Neuronal stem cell (in vitro differentiated cells): ENCODE measurements around the gene ALDOC.

Experiments used
- DNase-seq: peaks from one replicate; pipeline ENCODE4 v3.0.0-alpha.2; 2013; ENCODE audit warnings: low spot score
- H2AFZ ChIP-seq: one replicate; pipeline ENCODE4 v1.6.1; 2013; ENCODE audit warnings: mild to moderate bottlenecking, low read length, inconsistent platforms
- H2AK5ac ChIP-seq: 2 replicates; pipeline ENCODE4 v1.6.1; 2013; ENCODE audit warnings: low read depth, mild to moderate bottlenecking, inconsistent platforms, low read length, moderate library complexity, mixed read lengths
- H2BK120ac ChIP-seq: 2 replicates; pipeline ENCODE4 v1.6.1; 2013; ENCODE audit warnings: low read depth, mild to moderate bottlenecking, inconsistent platforms, low read length, moderate library complexity, mixed read lengths
- H2BK12ac ChIP-seq: one replicate; pipeline ENCODE4 v1.6.1; 2013; ENCODE audit warnings: low read length, inconsistent platforms
- H2BK15ac ChIP-seq: 2 replicates; pipeline ENCODE4 v1.6.1; 2013; ENCODE audit warnings: mild to moderate bottlenecking, low read length, inconsistent platforms, mixed read lengths
- H2BK5ac ChIP-seq: one replicate; pipeline ENCODE4 v1.6.1; 2013; ENCODE audit warnings: inconsistent platforms, mild to moderate bottlenecking, low read length, moderate library complexity
- H3K14ac ChIP-seq: one replicate; pipeline ENCODE4 v1.6.1; 2013; ENCODE audit warnings: low read length, inconsistent platforms
- H3K18ac ChIP-seq: 2 replicates; pipeline ENCODE4 v1.6.1; 2013; ENCODE audit warnings: low read length, inconsistent platforms
- H3K23ac ChIP-seq: 2 replicates; pipeline ENCODE4 v1.6.1; 2013; ENCODE audit warnings: low read depth, mild to moderate bottlenecking, mixed read lengths, low read length, inconsistent platforms; ENCODE audit not compliant: poor library complexity
- H3K27ac ChIP-seq: replicated peaks from 3 replicates; pipeline ENCODE4 v1.5.1; 2013; ENCODE audit warnings: low read length, inconsistent platforms
- H3K27me3 ChIP-seq, 3 experiments: 2 replicates each; pipeline ENCODE4 v1.6.1; 2013; ENCODE audit warnings: low read length in 3 of 3, mild to moderate bottlenecking in 2 of 3, inconsistent platforms in 1 of 3, low read depth in 1 of 3, mixed read lengths in 1 of 3, moderate library complexity in 1 of 3; ENCODE audit not compliant: control insufficient read depth in 3 of 3, insufficient read depth in 3 of 3
- H3K36me3 ChIP-seq, 2 donors: replicated peaks in 1 of 2; 2 replicates each; pipeline ENCODE4 v1.6.1; 2013; ENCODE audit warnings: low read length in 2 of 2; ENCODE audit not compliant: control insufficient read depth in 2 of 2, insufficient read depth in 2 of 2
- H3K4ac ChIP-seq: 2 replicates; pipeline ENCODE4 v1.6.1; 2013; ENCODE audit warnings: inconsistent platforms, mild to moderate bottlenecking, low read length, moderate library complexity
- H3K4me1 ChIP-seq, 2 donors: 1 replicate in 1 of 2; 2 replicates in 1 of 2; pipeline ENCODE4 v1.6.1; 2013; ENCODE audit warnings: low read length in 2 of 2, low read depth in 1 of 2; ENCODE audit not compliant: control insufficient read depth in 2 of 2, insufficient read depth in 1 of 2
- H3K4me2 ChIP-seq: one replicate; pipeline ENCODE4 v1.6.1; 2013; ENCODE audit warnings: mild to moderate bottlenecking, low read length, inconsistent platforms; ENCODE audit not compliant: insufficient read depth, poor library complexity, severe bottlenecking
- H3K4me3 ChIP-seq, 2 donors: 2 replicates each; pipeline ENCODE4 v1.5.1; 2013; ENCODE audit warnings: low read length in 2 of 2, mild to moderate bottlenecking in 2 of 2, inconsistent platforms in 1 of 2, moderate library complexity in 1 of 2
- H3K79me1 ChIP-seq: one replicate; pipeline ENCODE4 v1.6.1; 2013; ENCODE audit warnings: low read depth, mild to moderate bottlenecking, inconsistent platforms, low read length, moderate library complexity
- H3K9ac ChIP-seq: one replicate; pipeline ENCODE4 v1.6.1; 2013; ENCODE audit warnings: mild to moderate bottlenecking, low read depth, low read length, inconsistent platforms; ENCODE audit not compliant: poor library complexity
- H3K9me3 ChIP-seq, 2 donors: replicated peaks in 1 of 2; 2 replicates each; pipeline versions ENCODE3 to v1.6.1; 2013; ENCODE audit warnings: low read length in 2 of 2, mild to moderate bottlenecking in 2 of 2, inconsistent platforms in 1 of 2, low read depth in 1 of 2, mixed read lengths in 1 of 2, moderate library complexity in 1 of 2; ENCODE audit not compliant: control insufficient read depth in 2 of 2, insufficient read depth in 1 of 2
- H4K8ac ChIP-seq: one replicate; pipeline ENCODE4 v1.6.1; 2013; ENCODE audit warnings: low read depth, mild to moderate bottlenecking, inconsistent platforms, low read length, moderate library complexity
- H4K91ac ChIP-seq: one replicate; pipeline ENCODE4 v1.6.1; 2013; ENCODE audit warnings: low read length, low read depth, mild to moderate bottlenecking, inconsistent platforms; ENCODE audit not compliant: poor library complexity
- WGBS, 2 donors: extraction: QIAGEN DNeasy Blood & Tissue Kit; methylation state at CpG; one replicate each; pipeline ENCODE4 v1.1.7; 2013; ENCODE audit warnings: missing lambda C conversion rate in 2 of 2, mixed read lengths in 1 of 2; ENCODE audit not compliant: insufficient read length in 2 of 2, insufficient replicate concordance in 1 of 2; ENCODE audit errors: extremely low coverage in 2 of 2; 5-methylcytosine and 5-hydroxymethylcytosine counted together

Gene ALDOC

GRCh38 chr17:28552176-28552999 is 24.3 kb downstream of the ALDOC start, which contains the start of gene UNC119:
UNC119 (minus strand) TSS chr17:28552624; CDS start chr17:28552557, 67 bp downstream.
- no peak within 1 kb of the TSS for H4K8ac ChIP-seq
- no peak within 1 kb of the TSS for H2AK5ac ChIP-seq
- peak within 1 kb of the TSS; percentile 77 for H3K23ac ChIP-seq
- no peak within 1 kb of the TSS for H4K91ac ChIP-seq
- H3K18ac ChIP-seq, result peak within 1 kb of the TSS; percentile 98
- no peaks in the 10 kb centered on the region for H3K9me3 ChIP-seq
- peak; percentile 79 for DNase-seq
- peaks cover 20 to 50% of the 10 kb centered on the region in 2 donors for H3K36me3 ChIP-seq
- H3K27ac ChIP-seq, result no peak within 1 kb of the TSS
- no CpG with 5 or more reads among the region's 67 CpGs for WGBS, 2 donors
- peak within 1 kb of the TSS; percentile 93 for H2AFZ ChIP-seq
- H2BK12ac ChIP-seq, result no peak within 1 kb of the TSS
- no peak within 1 kb of the TSS for H2BK120ac ChIP-seq
- peak within 1 kb of the TSS; percentile 66 for H3K4ac ChIP-seq
- H3K4me1 ChIP-seq, result peaks cover 12 to 18% of the 10 kb centered on the region in 2 donors
- peaks cover 6% of the 10 kb centered on the region for H3K79me1 ChIP-seq
- H2BK15ac ChIP-seq, result peak within 1 kb of the TSS; percentile 17
- peak within 1 kb of the TSS; percentile 67 to 87 for H3K4me3 ChIP-seq
- peak within 1 kb of the TSS; percentile 89 for H3K9ac ChIP-seq
- H3K27me3 ChIP-seq, result no peaks in the 10 kb centered on the region
- H2BK5ac ChIP-seq, result no peak within 1 kb of the TSS
- peak within 1 kb of the TSS; percentile 87 for H3K4me2 ChIP-seq
- peak within 1 kb of the TSS; percentile 65 for H3K14ac ChIP-seq

- Histone ChIP-seq H3K9me3 (no peaks in the 10 kb centered on the region), H3K79me1 (peaks cover 6% of the 10 kb centered on the region), H3K18ac (no peak overlapping the region), H3K14ac (peak overlapping the region; percentile 23), H3K4me1 (peaks cover 12 to 18% of the 10 kb centered on the region in 2 donors), H2AK5ac (no peak overlapping the region), H4K8ac (no peak overlapping the region), H3K4ac (no peak overlapping the region), H3K23ac (peak overlapping the region; percentile 18), H3K27ac (no peak overlapping the region), H3K4me3 (peak overlapping the region; percentile 67 to 87), H2BK5ac (no peak overlapping the region), H3K27me3 (no peaks in the 10 kb centered on the region), H2BK15ac (no peak overlapping the region), H2BK12ac (no peak overlapping the region), H2AFZ (peak overlapping the region; percentile 93), H2BK120ac (no peak overlapping the region), H4K91ac (no peak overlapping the region), H3K9ac (peak overlapping the region; percentile 89), H3K36me3 (peaks cover 20 to 50% of the 10 kb centered on the region in 2 donors), H3K4me2 (peak overlapping the region; percentile 87)
- DNase-seq, result no peak
- no CpG with 5 or more reads among the region's 10 CpGs for WGBS, 2 donors
Observed at GRCh38 chr17:28551421-28552175, 25.1 kb downstream of the ALDOC start.

- Histone ChIP-seq H2BK5ac (no peak overlapping the region), H2BK120ac (no peak overlapping the region), H3K27ac (no peak overlapping the region), H2BK15ac (no peak overlapping the region), H4K91ac (no peak overlapping the region), H3K4me1 (peaks cover 12 to 18% of the 10 kb centered on the region in 2 donors), H3K4ac (no peak overlapping the region), H2AK5ac (peak overlapping the region; percentile 20), H2AFZ (no peak overlapping the region), H2BK12ac (no peak overlapping the region), H3K9ac (no peak overlapping the region), H3K18ac (no peak overlapping the region), H3K4me2 (no peak overlapping the region), H3K36me3 (peaks cover 16 to 49% of the 10 kb centered on the region in 2 donors), H3K14ac (no peak overlapping the region), H3K9me3 (no peaks in the 10 kb centered on the region), H3K27me3 (no peaks in the 10 kb centered on the region), H3K79me1 (peaks cover 6% of the 10 kb centered on the region), H4K8ac (no peak overlapping the region), H3K23ac (peak overlapping the region; percentile 18), H3K4me3 (peak overlapping the region in 1 of 2 donors; percentile 67)
- DNase-seq, result no peak
- no CpG with 5 or more reads among the region's 1 CpG for WGBS, 2 donors
Observed at GRCh38 chr17:28550858-28551257, 25.8 kb downstream of the ALDOC start.
